Liver (tissue), 9 donors: ENCODE measurements around the gene TESK2. TPM values are rescaled to one million over a fixed set of nuclear protein-coding genes. Genes with fewer than 3 reads are reported as not detected.

Experiments used
- DNase-seq: peaks from one replicate; pipeline ENCODE4 v3.0.0-alpha.2; 2017; ENCODE audit warnings: low spot score
- H3K27ac ChIP-seq, 2 donors: one replicate each; pipeline ENCODE4 v1.7.0; 2013; ENCODE audit warnings: inconsistent platforms in 2 of 2, low read length in 2 of 2, control low read depth in 1 of 2, low read depth in 1 of 2, mild to moderate bottlenecking in 1 of 2
- H3K27me3 ChIP-seq, 4 donors: one replicate each; pipeline versions ENCODE4 v1.6.1 to v1.7.0; 2013; ENCODE audit warnings: low read length in 3 of 4, inconsistent platforms in 1 of 4, mild to moderate bottlenecking in 1 of 4, moderate library complexity in 1 of 4; ENCODE audit not compliant: control insufficient read depth in 4 of 4, insufficient read depth in 4 of 4
- H3K36me3 ChIP-seq, 4 donors: one replicate each; pipeline versions ENCODE4 v1.6.1 to v1.7.0; 2013; ENCODE audit warnings: low read length in 3 of 4, mild to moderate bottlenecking in 3 of 4, low read depth in 1 of 4, moderate library complexity in 1 of 4; ENCODE audit not compliant: control insufficient read depth in 4 of 4, insufficient read depth in 3 of 4
- H3K4me1 ChIP-seq, 4 donors: one replicate each; pipeline versions ENCODE4 v1.6.1 to v1.7.0; 2013; ENCODE audit warnings: low read length in 3 of 4, mild to moderate bottlenecking in 3 of 4, moderate library complexity in 1 of 4; ENCODE audit not compliant: control insufficient read depth in 4 of 4, insufficient read depth in 4 of 4
- H3K4me3 ChIP-seq, 3 donors: one replicate each; pipeline versions ENCODE4 v1.6.1 to v1.7.0; 2013; ENCODE audit warnings: low read length in 3 of 3, control low read depth in 1 of 3, low read depth in 1 of 3, mild to moderate bottlenecking in 1 of 3
- H3K9ac ChIP-seq, 2 donors: one replicate each; pipeline ENCODE4 v1.7.0; 2013; ENCODE audit warnings: low read length in 2 of 2, mild to moderate bottlenecking in 2 of 2, moderate library complexity in 2 of 2, control low read depth in 1 of 2, low read depth in 1 of 2
- H3K9me3 ChIP-seq, 4 donors: one replicate each; pipeline versions ENCODE4 v1.6.1 to v1.7.0; 2013; ENCODE audit warnings: low read length in 3 of 4; ENCODE audit not compliant: control insufficient read depth in 4 of 4
- CTCF ChIP-seq: fragments of 150-350 bp; IDR thresholded peaks from 2 replicates; pipeline ENCODE4 v1.5.1; 2017; ENCODE audit warnings: improper control_type of control experiment, low read depth, low read length; ENCODE audit not compliant: missing input control
- EGR1 ChIP-seq, 2 donors: IDR thresholded peaks; 2 replicates each; pipeline ENCODE4 v1.6.1; 2016 to 2018; ENCODE audit warnings: antibody characterized with exemption in 2 of 2, low read depth in 2 of 2
- FOXA1 ChIP-seq: IDR thresholded peaks from 2 replicates; pipeline ENCODE4 v1.6.1; 2016; ENCODE audit warnings: antibody characterized with exemption
- FOXA2 ChIP-seq: IDR thresholded peaks from 2 replicates; pipeline ENCODE4 v1.6.1; 2016; ENCODE audit warnings: antibody characterized with exemption
- GABPA ChIP-seq, 2 donors: IDR thresholded peaks in 1 of 2; conservative IDR thresholded peaks in 1 of 2; 2 replicates each; pipeline ENCODE4 v1.6.1; 2016; ENCODE audit warnings: antibody characterized with exemption in 2 of 2, mild to moderate bottlenecking in 1 of 2, moderate library complexity in 1 of 2
- HNF4A ChIP-seq, 2 donors: conservative IDR thresholded peaks; 2 replicates each; pipeline ENCODE4 v1.6.1; 2016; ENCODE audit warnings: antibody characterized with exemption in 2 of 2, mild to moderate bottlenecking in 2 of 2
- HNF4G ChIP-seq: IDR thresholded peaks from 2 replicates; pipeline ENCODE4 v1.6.1; 2016; ENCODE audit warnings: antibody characterized with exemption
- JUND ChIP-seq, 2 donors: IDR thresholded peaks; 2 replicates each; pipeline ENCODE4 v1.6.1; 2016; ENCODE audit warnings: antibody characterized with exemption in 2 of 2
- MAX ChIP-seq: IDR thresholded peaks from 2 replicates; pipeline ENCODE4 v1.6.1; 2016; ENCODE audit warnings: antibody characterized with exemption
- NR2F2 ChIP-seq: IDR thresholded peaks from 2 replicates; pipeline ENCODE4 v1.6.1; 2016; ENCODE audit warnings: antibody characterized with exemption
- RAD21 ChIP-seq, 2 donors: IDR thresholded peaks; 2 replicates each; pipeline ENCODE4 v1.6.1; 2016; ENCODE audit warnings: antibody characterized with exemption in 2 of 2, mild to moderate bottlenecking in 2 of 2
- RXRA ChIP-seq, 2 donors: IDR thresholded peaks; 2 replicates each; pipeline ENCODE4 v1.6.1; 2017 to 2018; ENCODE audit warnings: antibody characterized with exemption in 2 of 2, mild to moderate bottlenecking in 1 of 2
- SP1 ChIP-seq: IDR thresholded peaks from 2 replicates; pipeline ENCODE4 v1.6.1; 2018; ENCODE audit warnings: antibody characterized with exemption, mild to moderate bottlenecking
- YY1 ChIP-seq: IDR thresholded peaks from 2 replicates; pipeline ENCODE4 v1.6.1; 2016; ENCODE audit warnings: antibody characterized with exemption, mild to moderate bottlenecking
- ZBTB33 ChIP-seq: IDR thresholded peaks from 2 replicates; pipeline ENCODE4 v1.6.1; 2016; ENCODE audit warnings: antibody characterized with exemption
- WGBS: extraction: QIAGEN DNeasy Blood & Tissue Kit; methylation state at CpG from one replicate; pipeline ENCODE4 v1.1.7; 2013; 5-methylcytosine and 5-hydroxymethylcytosine counted together
- polyA plus RNA-seq, 2 donors: library from polyadenylated mRNA; stranded (reverse) in 1 of 2; unstranded in 1 of 2; fragments of 200-250 nt in 1 of 2; fragments of >200 nt in 1 of 2; fragmentation: Nextera tagmentation in 1 of 2; extraction: Ambion mirVana in 1 of 2; gene quantifications; one replicate each; pipeline versions ENCODE4 v1.2.1 to v1.2.3, GENCODE V29; 2013 to 2015
- total RNA-seq, 2 donors: library from RNA; depleted of rRNA; stranded (reverse); fragments of >200 nt; gene quantifications; one replicate each; pipeline ENCODE4 v1.2.3, GENCODE V29; 2014
- TF ChIP-seq, protein P1 (sequence below): IDR thresholded peaks from 2 replicates; pipeline ENCODE4 v1.6.1; 2016; ENCODE audit warnings: antibody characterized with exemption, mild to moderate bottlenecking
- TF ChIP-seq, protein P2 (sequence below): IDR thresholded peaks from 2 replicates; pipeline ENCODE4 v1.6.1; 2016; ENCODE audit warnings: antibody characterized with exemption
- donor health status: healthy.
- donor health status: healthy.
- donor health status: healthy.
- donor health status: healthy.
- donor health status: healthy.

Gene TESK2
- total and polyA plus RNA-seq, 4 donors = 2.4 to 8.2 (median 5.2) TPM

DNA sequence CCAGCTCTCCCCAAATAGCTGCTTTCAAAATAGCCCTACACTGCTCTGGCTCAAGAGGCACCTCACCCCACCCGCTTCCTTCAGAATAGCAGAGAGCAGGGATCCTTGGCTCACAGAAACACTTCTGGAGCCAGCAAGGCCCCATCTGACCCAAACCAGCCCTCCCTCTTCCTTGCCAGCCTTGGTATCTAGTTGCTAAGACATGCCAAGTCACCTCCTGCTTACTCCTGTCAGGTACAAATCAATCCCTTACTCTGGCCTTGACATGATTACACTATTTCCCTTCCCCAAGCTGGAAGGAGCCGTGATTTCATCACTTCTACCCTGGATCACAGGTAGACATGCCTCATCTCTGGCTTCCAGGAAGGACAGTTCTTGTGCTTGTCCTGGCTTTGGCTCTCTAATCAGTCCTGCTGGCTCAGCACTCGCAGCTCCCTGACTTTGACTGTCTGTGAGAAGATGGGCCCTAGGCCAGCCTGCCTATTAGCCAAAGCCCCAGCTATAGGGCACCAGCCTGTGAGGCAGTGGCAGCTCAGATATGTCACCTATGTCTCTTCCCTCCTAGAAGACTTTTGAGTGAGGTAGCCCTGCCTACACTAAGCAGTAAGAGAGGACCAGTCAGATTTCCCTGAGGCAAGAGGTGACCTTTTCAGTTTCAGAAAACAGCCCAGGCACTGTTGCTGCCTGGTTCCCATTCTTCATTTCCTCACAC, 141.8 kb downstream of the TESK2 start:
- H3K27me3 ChIP-seq = no peaks in the 10 kb centered on the region
- TF ChIP-seq MAX (no peak), EGR1 (IDR thresholded peaks at IDR 0.05; ENCODE audit: low read depth in 2 of 2) (no peak), NR2F2 (peak; percentile 64), RAD21 (IDR thresholded peaks at IDR 0.05) (peak in 1 of 2 donors; percentile 23), YY1 (no peak), SP1 (no peak)
- no peak overlapping the region for H3K9ac ChIP-seq
- H3K9me3 ChIP-seq = no peaks in the 10 kb centered on the region
- no peak overlapping the region for H3K4me3 ChIP-seq
- WGBS = 56% methylated on average over 3 of the region's 3 CpGs
- H3K27ac ChIP-seq = no peak overlapping the region
- peaks cover 0 to 14% (median 10%) of the 10 kb centered on the region in 4 donors for H3K4me1 ChIP-seq
- H3K36me3 ChIP-seq = peaks cover 0 to 26% (median 6%) of the 10 kb centered on the region in 4 donors
- no peak for DNase-seq

- H3K4me3 ChIP-seq = no peak overlapping the region
- no peak overlapping the region for H3K9ac ChIP-seq
- H3K27ac ChIP-seq = no peak overlapping the region
- WGBS = 44% methylated on average over 1 of the region's 1 CpG
- no peaks in the 10 kb centered on the region for H3K27me3 ChIP-seq
- no peak for DNase-seq
- H3K4me1 ChIP-seq = peaks cover 0 to 14% (median 10%) of the 10 kb centered on the region in 4 donors
- TF ChIP-seq, protein P1, sequence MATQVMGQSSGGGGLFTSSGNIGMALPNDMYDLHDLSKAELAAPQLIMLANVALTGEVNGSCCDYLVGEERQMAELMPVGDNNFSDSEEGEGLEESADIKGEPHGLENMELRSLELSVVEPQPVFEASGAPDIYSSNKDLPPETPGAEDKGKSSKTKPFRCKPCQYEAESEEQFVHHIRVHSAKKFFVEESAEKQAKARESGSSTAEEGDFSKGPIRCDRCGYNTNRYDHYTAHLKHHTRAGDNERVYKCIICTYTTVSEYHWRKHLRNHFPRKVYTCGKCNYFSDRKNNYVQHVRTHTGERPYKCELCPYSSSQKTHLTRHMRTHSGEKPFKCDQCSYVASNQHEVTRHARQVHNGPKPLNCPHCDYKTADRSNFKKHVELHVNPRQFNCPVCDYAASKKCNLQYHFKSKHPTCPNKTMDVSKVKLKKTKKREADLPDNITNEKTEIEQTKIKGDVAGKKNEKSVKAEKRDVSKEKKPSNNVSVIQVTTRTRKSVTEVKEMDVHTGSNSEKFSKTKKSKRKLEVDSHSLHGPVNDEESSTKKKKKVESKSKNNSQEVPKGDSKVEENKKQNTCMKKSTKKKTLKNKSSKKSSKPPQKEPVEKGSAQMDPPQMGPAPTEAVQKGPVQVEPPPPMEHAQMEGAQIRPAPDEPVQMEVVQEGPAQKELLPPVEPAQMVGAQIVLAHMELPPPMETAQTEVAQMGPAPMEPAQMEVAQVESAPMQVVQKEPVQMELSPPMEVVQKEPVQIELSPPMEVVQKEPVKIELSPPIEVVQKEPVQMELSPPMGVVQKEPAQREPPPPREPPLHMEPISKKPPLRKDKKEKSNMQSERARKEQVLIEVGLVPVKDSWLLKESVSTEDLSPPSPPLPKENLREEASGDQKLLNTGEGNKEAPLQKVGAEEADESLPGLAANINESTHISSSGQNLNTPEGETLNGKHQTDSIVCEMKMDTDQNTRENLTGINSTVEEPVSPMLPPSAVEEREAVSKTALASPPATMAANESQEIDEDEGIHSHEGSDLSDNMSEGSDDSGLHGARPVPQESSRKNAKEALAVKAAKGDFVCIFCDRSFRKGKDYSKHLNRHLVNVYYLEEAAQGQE = no peak
- TF ChIP-seq MAX (no peak), HNF4A (conservative IDR thresholded peaks at IDR 0.05) (no peak), GABPA (IDR thresholded peaks at IDR 0.05 in 1 of 2, conservative IDR thresholded peaks at IDR 0.05 in 1 of 2) (no peak), JUND (IDR thresholded peaks at IDR 0.05) (no peak), RXRA (IDR thresholded peaks at IDR 0.05) (no peak), HNF4G (no peak), FOXA1 (no peak), ZBTB33 (no peak), RAD21 (IDR thresholded peaks at IDR 0.05) (no peak), CTCF (no peak), SP1 (no peak), FOXA2 (no peak), YY1 (no peak)
- TF ChIP-seq, protein P2, sequence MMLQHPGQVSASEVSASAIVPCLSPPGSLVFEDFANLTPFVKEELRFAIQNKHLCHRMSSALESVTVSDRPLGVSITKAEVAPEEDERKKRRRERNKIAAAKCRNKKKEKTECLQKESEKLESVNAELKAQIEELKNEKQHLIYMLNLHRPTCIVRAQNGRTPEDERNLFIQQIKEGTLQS = no peak
- no peaks in the 10 kb centered on the region for H3K9me3 ChIP-seq
- peaks cover 0 to 32% (median 10%) of the 10 kb centered on the region in 4 donors for H3K36me3 ChIP-seq
Measured at GRCh38 chr1:45348609-45348965, 142.4 kb downstream of the TESK2 start.
